Germinal center (tissue), 1 donor: Measurements from ENCODE around the gene EFCAB14.
"Not testable (repeated sequence)": the region's sequence is repeated elsewhere in the genome, so short reads cannot be mapped to it uniquely, and the experiment has no call there.

ENCODE experiments used
- DNase-seq: peaks from one replicate; pipeline ENCODE4 v3.0.0; 2012; ENCODE audit warnings: mixed read lengths, low spot score

EFCAB14 gene

DNA sequence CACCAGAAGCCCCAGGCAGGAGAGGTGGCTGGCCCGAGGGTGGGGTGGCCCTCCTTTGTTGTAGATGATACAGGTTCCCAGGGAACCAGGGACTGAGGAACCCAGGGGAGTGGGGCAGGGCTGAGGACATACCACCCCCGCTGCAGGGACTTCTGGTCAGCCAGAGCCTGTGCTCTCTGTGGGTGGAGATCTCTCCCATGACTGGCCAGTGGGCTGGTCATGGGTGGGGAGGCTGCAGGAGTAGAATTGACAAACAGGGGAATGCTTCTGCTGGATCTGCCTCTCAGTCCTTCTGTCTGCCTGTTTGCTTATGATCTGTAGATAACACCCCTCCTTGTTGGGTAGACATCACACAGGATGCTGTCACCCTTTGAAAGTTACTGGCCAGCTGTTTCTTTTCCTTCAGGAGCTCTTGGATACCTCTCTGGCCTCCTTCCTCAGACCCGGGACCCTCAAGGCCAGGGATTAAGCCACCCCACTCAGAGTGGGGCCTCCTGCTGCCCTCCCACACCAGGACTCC lies 2.8 kb upstream of the EFCAB14 start:
- DNase-seq = no peak

DNA sequence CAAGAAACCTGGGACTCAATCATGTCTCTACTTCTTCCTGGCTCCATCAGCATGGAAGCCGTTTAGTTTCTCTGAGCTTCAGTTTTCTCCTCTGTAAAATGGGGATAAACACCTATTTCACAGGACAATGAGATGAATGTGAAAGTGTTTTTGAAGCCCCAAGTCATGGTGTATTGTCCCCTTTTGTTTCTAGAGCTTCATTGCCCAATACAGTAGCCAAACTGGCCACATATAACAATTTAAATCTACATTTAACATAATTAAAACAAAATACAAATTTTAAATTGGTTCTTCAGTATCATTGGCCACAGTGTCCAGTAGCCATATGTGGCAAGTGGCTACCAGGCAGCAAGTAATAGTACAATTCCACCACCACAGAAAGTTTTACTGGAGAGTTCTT lies 2.3 kb upstream of the EFCAB14 start:
- DNase-seq = no peak

DNA sequence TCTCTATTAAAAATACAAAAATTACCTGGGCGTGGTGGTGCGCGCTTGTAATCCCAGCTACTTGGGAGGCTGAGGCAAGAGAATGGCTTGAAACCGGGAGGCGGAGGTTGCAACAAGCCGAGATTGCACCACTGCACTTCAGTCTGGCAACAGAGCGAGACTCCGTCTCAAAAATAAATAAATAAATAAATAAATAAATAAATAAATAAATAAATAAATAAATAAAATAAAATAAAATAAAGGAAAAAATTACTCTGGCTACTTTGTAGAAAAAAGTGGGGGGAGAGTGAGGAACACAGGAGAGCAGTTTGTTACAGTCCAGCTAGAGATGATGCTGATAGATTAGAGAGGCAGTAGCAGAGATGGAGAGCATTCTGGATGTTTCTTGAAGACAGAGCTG lies 1.4 kb upstream of the EFCAB14 start:
- not testable (repeated sequence) for DNase-seq

DNA sequence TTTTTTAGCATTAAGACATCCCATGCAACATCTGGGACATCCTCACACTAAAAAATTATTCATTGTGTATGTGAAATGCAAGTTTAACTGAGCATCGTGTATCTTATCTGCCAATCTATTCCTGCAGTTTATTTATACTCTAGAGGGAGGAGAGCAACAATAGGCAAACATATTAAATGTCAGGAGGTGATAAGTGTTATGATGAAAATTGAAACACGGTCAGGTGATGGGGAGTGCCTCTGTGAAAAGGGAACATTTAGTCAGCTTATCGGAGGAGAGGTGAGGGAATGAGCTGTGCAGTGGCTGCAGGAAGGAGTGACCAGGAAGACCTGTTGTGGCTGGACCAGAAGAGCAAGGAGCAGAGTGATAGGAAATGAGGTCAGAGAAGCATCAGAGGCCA lies 775 bp upstream of the EFCAB14 start:
- DNase-seq = no peak

DNA sequence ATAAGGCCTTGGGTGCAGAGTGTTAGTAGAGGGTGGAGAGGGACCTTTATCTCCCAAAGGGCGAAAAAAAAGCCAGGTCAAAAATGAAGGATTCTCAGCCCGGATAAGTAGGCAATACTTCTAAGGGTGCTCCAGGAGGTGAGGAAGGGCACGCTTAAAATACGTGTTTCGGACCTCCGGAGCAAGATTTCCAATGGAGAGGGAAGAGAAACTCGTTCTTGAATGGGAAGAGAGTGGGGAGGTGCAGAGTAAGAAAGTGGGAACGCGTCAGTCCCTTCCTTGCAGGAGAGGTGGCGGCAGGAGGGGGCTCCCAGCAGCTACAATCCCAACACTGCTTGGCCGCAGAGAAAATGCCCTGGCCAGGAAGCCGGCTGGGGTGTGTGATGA lies 581 bp downstream of the EFCAB14 start:
- no peak for DNase-seq

DNA sequence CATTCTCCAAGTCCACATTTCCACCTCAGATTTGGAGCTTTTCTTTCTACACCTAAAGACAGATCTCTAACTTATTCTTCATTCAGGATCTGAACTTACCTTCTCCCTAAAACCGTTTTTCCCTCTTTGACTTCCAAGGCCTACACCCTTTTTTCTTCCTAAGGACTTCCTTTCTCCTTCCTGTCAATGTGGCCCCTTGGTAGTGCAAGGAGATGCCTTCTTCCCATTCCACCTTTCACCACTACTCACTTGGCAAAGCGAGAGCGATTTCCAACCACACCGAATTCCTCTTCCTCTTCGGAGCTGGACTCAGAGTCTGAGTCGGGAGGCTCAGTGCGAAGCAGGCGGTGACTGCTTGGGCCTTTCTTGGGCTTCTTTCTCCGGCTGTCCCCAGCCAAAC lies 1.3 kb downstream of the EFCAB14 start:
- no peak for DNase-seq

DNA sequence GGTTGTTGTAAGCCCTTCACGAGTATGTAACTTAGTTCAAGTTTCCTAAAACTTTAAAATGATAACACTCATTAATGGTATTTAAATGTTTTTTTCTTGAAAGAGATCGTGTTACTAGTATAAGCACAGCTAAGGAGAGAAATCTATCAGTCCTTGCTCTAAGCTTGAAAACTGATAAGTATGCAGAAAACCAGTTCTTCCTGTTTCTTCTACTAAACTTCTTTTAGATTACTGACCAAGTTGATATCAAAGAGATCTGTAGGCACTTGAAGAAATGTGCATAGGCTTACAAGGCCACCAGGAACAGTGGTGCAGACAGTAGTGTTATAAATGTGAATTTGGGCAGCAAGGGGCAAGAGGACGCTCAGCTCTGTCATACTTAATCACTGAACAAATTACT lies 3.9 kb downstream of the EFCAB14 start:
- no peak for DNase-seq

DNA sequence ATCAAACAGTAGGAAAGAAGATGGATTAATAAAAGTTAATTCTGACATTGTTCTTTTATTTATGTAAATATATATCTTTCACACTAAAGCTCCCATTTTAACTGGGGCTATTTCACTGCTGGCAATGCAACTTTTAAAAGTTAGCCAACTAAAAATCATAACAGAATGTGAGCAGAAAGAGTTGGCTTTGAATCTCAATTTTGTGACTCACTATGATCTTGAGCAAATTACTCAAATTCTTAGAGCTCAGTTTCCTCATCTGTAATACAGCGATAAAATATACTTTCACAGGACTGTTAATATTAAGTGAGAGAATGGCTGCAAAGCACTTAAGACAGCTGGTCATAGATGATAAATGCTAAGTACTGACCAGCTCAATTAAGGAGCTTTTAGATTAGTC lies 10.8 kb downstream of the EFCAB14 start:
- DNase-seq = no peak

DNA sequence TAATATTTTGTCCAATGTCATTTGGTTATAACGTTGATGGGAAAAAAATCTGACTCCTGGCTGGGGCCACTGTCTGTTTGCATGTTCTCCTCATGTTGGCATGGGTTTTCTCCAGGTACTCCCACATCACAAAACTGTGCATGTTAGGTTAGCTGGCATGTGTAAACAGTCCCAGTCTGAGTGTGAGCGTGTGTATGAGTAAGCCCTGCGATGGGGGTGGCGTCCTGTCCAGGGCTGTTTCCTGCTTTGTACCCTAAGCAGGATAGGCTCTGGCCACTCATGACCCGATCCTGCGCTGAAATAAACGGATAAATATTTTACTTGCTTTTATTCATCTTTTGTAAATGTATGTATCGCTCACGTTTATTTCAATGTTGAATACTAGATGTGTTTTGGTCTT lies 13.5 kb downstream of the EFCAB14 start:
- no peak for DNase-seq

DNA sequence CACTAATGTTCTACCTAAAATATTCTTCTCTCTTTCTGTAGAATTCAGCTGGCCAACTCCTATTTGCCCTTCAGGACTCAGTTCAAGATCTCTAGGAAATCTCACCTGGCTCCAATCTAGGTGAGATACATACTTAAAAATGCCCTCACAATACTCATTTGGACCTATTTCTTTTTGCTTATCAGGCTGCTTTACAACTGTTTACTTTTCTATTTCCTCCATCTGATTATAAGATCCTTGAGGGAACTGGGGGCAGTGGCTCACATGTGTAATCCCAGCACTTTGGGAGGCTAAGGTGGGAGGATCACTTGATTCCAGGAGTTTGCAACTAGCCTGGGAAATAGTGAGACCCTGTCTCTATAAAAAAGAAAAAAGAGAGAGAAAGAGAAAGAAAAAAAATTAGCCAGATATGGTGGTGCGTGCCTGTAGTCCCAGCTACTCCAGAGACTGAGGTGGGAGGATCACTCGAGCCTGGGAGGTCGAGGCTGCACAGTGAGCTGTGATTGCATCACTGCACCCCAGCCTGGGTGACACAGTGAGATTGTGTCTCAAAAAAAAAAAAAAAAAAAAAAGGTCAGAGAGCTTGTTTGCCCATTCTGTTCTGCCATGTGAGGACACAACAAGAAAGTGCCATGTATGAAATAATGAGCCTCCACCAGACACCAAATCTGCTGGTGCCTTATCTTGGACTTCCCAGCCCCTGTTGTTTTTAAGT lies 14.8 kb downstream of the EFCAB14 start:
- DNase-seq = no peak

DNA sequence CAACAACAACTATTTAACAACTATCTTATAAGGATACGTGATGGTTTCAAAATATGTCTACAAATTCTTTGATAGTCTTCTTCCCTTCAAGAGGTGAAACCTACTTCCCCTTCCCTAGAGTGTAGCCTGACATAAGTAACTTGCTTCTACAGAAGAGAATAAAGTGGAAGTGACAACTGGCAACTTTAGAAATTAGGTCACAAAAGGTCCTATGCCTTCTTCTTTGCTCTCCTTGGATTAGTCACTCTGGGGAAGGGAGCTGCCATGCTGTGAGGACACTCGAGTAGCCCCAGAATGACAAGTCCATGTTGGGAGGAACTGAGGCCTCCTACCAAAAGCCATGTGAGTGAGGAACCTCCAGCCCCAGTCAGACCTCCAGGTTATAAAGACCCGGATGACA lies 19.2 kb downstream of the EFCAB14 start:
- no peak for DNase-seq

DNA sequence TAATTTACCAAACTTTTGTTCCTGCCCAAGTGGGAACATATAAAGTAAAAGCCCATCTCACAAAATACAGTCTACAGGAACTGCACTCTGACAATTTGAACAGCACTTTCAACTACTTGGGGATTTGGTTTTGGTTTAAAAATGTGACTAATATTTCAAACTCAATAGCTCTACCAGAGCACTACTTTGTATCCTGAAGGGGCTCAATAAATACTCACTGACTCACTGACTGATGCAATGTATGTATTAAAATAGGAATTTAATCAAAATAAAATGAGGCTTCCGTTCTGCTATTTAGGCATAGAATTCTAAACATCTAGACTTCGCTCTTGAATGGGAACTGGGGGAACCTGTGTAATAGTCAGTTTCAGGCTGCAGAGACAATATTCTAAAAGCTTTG lies 21.9 kb downstream of the EFCAB14 start:
- DNase-seq = no peak

DNA sequence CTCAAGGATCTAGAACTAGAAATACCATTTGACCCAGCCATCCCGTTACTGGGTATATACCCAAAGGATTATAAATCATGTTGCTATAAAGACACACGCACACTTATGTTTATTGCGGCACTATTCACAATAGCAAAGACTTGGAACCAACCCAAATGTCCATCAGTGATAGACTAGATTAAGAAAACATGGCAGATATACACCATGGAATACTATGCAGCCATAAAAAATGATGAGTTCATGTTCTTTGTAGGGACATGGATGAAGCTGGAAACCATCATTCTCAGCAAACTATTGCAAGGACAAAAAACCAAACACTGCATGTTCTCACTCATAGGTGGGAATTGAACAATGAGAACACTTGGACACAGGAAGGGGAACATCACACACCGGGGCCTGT lies 24.2 kb downstream of the EFCAB14 start:
- DNase-seq = not testable (repeated sequence)

DNA sequence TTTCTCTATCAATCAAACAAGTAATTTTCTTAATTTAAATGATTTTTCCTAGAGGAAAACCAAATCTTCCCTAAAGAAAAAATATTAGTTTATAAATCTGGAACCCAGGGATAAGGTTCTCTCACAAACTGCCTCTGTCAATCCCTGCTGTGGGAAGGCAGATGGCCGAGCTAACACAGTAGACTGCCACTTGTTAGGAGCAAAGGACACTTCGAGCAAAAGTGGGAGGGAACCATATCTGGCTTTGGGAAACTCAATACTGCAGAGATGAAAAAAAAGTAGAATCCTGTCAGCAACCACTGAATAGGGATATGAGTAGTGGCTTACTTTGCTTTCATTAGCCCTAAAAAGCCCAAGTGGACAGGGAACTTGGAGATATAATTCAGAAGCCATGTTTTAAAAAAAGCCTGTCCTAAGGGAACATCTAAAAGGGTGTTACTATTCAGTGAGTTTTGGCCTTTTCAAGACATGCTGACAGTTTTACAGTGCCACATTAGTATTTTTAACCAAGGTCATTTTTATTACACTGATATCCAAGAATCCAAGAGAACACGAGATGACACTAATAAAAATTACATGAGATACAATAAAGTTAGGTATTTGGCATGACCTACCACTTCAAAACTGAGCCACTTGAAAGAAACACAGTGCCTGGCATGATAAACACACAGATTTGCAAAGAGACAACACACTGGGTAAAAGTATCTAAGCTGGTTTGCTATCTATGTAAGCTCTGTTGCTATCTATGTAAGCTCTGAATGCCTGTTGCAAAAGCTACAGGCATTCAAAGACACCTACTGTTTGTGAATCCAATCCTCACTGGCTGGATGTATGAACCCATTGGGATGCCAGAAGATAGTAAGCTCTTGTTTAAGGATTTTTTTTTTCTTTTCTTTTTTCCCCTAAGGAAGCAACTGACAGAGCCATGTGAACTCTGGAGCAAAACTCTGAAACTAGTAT lies 25.8 kb downstream of the EFCAB14 start:
- DNase-seq = no peak

DNA sequence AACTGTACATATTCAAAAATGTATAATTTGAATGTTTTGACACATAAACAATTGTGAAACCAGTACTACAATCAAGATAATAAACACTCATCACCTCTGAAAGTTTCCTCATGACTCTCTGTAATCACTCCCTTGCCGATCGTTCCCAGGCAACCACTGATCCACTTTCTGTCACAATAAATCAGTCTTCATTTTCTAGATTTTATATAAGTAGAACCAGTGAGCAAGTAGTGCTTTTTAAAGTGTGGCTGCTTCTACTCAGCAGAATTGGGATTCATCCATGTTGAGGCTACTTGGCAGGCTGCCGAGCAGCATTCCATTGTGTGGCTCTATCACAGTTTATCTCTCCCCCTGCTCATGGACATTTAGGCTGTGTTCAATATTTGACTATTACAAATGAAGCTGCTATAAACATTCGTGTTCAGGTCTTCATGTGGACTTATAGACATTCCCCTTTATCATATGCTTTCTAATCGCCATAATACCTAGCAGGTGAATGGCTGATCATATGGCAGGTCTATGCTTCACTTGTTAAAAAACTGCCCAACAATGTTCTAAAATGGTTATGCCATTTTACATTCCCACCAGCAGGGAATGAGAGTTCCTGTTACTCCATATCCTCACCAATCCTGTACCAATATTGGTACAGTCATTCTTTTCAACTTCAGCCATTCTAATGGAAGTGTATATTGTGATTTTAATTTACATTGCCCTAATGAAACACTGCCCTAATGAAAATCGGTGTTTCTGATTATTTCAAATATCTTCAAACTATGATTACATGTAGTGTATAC lies 26.7 kb downstream of the EFCAB14 start:
- DNase-seq = no peak

DNA sequence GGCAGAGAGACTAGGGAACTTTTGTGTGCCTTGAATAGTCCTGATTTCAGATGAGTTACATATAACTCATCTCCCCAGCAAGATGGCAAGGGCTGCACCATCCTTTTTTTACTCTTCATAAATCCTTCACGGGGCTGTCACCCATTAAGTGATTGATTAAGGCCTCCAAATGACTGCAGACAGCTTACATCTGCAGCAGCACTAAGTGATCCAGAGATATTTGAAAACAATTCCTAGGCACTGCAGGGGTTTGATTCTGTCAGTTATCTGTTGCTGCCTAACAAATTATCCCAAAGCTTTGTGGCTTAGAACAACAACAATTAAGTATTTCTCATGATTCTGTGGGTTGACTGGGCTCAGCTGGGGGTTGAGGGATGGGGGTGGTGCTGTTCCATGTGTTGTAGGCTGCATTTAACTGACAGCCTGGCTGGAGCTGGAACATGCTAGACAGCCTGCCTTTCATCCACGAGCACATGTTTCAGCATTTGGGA lies 27.9 kb downstream of the EFCAB14 start:
- DNase-seq = no peak

DNA sequence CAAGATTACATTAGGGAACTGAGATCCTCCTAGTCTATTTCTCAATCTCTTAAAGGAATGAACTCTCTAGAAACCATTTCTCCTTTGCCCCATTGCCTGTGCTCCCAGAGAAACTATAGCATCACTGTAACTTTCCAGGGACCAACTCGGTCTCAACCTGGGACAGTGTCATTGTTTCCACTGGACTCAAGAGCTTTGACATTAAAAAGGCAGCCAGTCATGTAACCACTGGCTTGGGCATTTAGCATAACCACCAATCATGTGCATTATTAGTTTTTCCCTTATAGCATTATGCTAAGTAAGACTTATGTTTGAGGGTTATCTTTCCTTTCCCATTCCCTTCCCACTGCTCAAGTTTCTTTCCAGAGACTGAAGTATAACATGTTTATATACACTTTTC lies 29.0 kb downstream of the EFCAB14 start:
- DNase-seq = no peak

DNA sequence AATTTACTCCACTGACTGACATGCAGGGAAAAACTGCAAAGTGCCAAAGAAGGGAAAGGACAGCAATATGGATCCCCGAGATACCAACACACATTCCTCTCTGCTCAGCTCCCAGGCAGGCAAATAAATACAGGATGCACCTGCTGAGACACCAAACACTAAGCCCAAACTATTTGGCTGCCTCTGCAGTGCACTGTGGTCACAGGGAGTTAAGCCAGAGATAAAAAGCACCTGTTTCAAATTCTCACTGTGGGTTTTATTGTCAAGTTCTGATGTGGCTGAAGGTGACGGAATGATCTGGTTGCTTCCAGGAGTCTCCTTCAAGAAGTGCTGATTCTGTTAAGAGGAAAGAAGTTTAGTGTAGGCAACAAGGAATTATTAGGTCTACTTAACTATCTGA lies 29.6 kb downstream of the EFCAB14 start:
- DNase-seq = no peak

DNA sequence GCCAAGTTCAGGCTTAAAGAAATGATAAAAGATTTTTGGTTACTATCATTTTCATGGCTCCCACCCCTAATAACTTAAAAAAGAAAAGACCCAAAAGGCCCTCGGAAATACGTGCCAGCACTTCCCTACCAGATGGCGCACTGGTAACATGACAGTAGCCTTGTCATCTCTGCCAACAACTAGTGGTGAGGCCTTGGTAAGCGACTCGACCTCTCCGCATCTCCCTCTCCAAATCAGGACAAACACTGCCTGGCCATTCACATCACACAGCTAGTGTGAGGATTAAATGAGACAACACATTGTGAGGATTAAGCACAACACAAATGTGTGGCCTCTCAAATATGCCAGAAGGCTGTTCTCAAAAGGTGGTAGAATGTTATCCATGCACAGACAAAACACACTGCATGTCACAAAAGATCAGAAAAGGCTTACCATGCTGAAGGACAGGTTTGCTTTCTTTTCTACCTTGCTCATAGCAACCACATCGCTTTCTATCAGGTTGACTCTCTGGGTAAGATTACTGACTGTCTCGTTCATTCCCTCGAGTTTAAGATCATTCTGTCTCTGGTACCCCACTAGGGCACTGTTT lies 30.9 kb downstream of the EFCAB14 start:
- no peak for DNase-seq

DNA sequence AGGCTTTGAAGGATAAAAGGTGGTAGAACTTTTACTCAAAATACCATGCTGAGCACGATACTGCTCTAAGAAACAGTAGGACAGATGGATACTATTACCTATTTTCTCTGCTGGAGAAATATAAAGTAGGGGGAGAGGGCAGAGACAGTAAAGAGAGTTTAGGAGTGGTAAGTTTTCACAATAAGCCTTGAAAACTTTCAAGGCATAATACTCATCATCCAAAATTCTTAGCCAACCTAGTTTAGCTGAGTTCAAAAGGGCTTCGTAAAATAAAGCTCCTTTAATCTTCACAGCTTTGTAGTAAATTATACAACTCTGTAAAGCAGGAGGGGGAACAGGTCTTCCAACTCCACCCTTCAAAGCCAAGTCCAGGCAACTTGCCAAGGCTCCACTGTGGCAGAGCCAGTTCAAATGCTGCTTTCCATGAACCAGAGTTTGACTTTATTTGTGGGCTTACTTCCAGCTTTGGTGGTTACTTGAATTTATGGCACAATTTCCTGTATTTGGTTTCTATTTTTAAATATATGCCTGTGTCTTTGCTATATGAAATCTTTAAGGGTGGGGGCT lies 31.7 kb downstream of the EFCAB14 start:
- no peak for DNase-seq

DNA sequence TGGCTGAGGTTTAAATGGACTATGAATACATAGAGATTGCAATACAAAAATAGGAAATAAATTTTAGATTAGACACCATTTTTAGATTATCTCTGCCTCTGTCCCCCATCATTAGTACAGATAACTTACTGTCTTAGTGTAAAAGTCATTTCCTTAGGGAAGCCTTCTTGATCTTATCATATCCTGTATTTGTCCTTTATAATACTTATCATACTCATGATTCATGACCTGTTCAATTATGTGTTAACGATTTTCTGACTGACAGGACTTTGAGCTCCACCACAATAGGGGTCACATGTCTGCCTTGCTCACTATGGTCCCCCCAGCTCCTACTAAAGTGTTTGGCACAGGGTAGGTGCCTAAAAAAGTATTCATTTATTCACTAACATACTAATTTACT lies 32.7 kb downstream of the EFCAB14 start:
- DNase-seq = no peak

DNA sequence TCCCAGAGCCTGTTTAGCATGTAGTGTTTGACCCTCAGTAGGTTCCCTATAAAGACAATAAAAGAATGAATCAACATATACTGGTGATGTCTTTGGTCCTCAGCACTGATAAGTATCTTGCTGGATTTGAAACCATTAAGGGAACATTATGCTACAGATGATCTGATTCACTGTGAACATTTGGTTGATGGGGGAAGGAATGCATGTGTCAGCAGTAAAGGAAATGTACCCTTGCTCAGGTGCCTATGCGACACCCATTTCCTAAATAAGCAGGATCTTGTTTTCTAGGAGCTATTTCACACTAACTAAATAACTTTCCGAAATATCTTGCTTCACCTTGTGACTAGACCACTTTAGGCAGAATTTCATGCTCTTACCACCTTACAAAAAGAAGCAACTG lies 34.2 kb downstream of the EFCAB14 start:
- DNase-seq = no peak
